ENCODE data around the gene CDK14.
"Not testable (repeated sequence)": the region's sequence is repeated elsewhere in the genome, so short reads cannot be mapped to it uniquely, and the experiment has no call there.

Gene CDK14

GRCh38 chr7:90723866-90724265 lies 127.7 kb downstream of the CDK14 start:
- DNase-seq: no peak

GRCh38 chr7:90726120-90726519 lies 130.0 kb downstream of the CDK14 start:
- no peak for DNase-seq

GRCh38 chr7:90726623-90727022 lies 130.5 kb downstream of the CDK14 start:
- DNase-seq: no peak

GRCh38 chr7:90727412-90727811 lies 131.3 kb downstream of the CDK14 start:
- no peak for DNase-seq

- DNase-seq: no peak
Observed at GRCh38 chr7:90728568-90728967, 132.4 kb downstream of the CDK14 start.

- not testable (repeated sequence) for DNase-seq
Observed at GRCh38 chr7:90735611-90736280, 139.6 kb downstream of the CDK14 start.

- no peak for DNase-seq
Observed at GRCh38 chr7:90736316-90736715, 140.2 kb downstream of the CDK14 start.

GRCh38 chr7:90736968-90737939 lies 141.1 kb downstream of the CDK14 start:
- no peak for DNase-seq

- no peak for DNase-seq
Observed at GRCh38 chr7:90738249-90738648, 142.1 kb downstream of the CDK14 start.

GRCh38 chr7:90739716-90740115 lies 143.6 kb downstream of the CDK14 start:
- DNase-seq: no peak

- DNase-seq: no peak
Observed at GRCh38 chr7:90740386-90740785, 144.3 kb downstream of the CDK14 start.

- no peak for DNase-seq
Observed at GRCh38 chr7:90743626-90744025, 147.5 kb downstream of the CDK14 start.

- no peak for DNase-seq
Observed at GRCh38 chr7:90747516-90747915, 151.4 kb downstream of the CDK14 start.

- DNase-seq: no peak
Observed at GRCh38 chr7:90749262-90749661, 153.1 kb downstream of the CDK14 start.

- peak in 1 of 2 experiments; percentile 17 for DNase-seq
Observed at GRCh38 chr7:90749774-90750173, 153.7 kb downstream of the CDK14 start.

- DNase-seq: no peak
Observed at GRCh38 chr7:90751595-90751994, 155.5 kb downstream of the CDK14 start.

- no peak for DNase-seq
Observed at GRCh38 chr7:90752051-90752450, 155.9 kb downstream of the CDK14 start.

GRCh38 chr7:90755041-90755440 lies 158.9 kb downstream of the CDK14 start:
- DNase-seq: no peak

GRCh38 chr7:90756366-90756765 lies 160.2 kb downstream of the CDK14 start:
- no peak for DNase-seq

GRCh38 chr7:90757565-90757950 lies 161.4 kb downstream of the CDK14 start:
- not testable (repeated sequence) for DNase-seq

- no peak for DNase-seq
Observed at GRCh38 chr7:90758933-90759562, 162.9 kb downstream of the CDK14 start.

GRCh38 chr7:90759710-90760109 lies 163.6 kb downstream of the CDK14 start:
- DNase-seq: no peak

GRCh38 chr7:90760892-90761291 lies 164.8 kb downstream of the CDK14 start:
- DNase-seq: no peak

- no peak for DNase-seq
Observed at GRCh38 chr7:90761584-90761983, 165.5 kb downstream of the CDK14 start.

Measured in SW 1271 (cell line).